ENCODE measurements around the gene C1orf52. TPM values are rescaled to one million over a fixed set of nuclear protein-coding genes. Genes with fewer than 3 reads are reported as not detected.

C1orf52 gene
- total RNA-seq, 1 donor from 2014 or later: 11.1 TPM

GRCh38 chr1:85300140-85300539 is 40.7 kb upstream of the C1orf52 start:
- H3K36me3 ChIP-seq (ENCODE audit: control insufficient read depth, insufficient read depth, low read length): no peaks in the 10 kb centered on the region
- no peaks in the 10 kb centered on the region for H3K27me3 ChIP-seq (ENCODE audit: control insufficient read depth, insufficient read depth, low read length)
- DNase-seq (ENCODE audit: low read depth): no peak
- no peak overlapping the region for H3K4me3 ChIP-seq (ENCODE audit: low read depth, low read length)
- TF ChIP-seq CTCF (IDR thresholded peaks at IDR 0.05; ENCODE audit: insufficient read depth, low read length, severe bottlenecking): no peak
- no peak for FAIRE-seq

- no peak overlapping the region for H3K4me3 ChIP-seq (ENCODE audit: low read depth, low read length)
- FAIRE-seq (peak; percentile 40), DNase-seq (ENCODE audit: low read depth) (peak; percentile 98)
- no peak for TF ChIP-seq CTCF (IDR thresholded peaks at IDR 0.05; ENCODE audit: insufficient read depth, low read length, severe bottlenecking)
- H3K27me3 ChIP-seq (ENCODE audit: control insufficient read depth, insufficient read depth, low read length): no peaks in the 10 kb centered on the region
- no peaks in the 10 kb centered on the region for H3K36me3 ChIP-seq (ENCODE audit: control insufficient read depth, insufficient read depth, low read length)
Observed at GRCh38 chr1:85297855-85298629, 38.6 kb upstream of the C1orf52 start.

- DNase-seq (ENCODE audit: low read depth) (no peak), FAIRE-seq (no peak)
- no peak for TF ChIP-seq CTCF (IDR thresholded peaks at IDR 0.05; ENCODE audit: insufficient read depth, low read length, severe bottlenecking)
- Histone ChIP-seq H3K36me3 (ENCODE audit: control insufficient read depth, insufficient read depth, low read length) (no peaks in the 10 kb centered on the region), H3K4me3 (ENCODE audit: low read depth, low read length) (no peak overlapping the region), H3K27me3 (ENCODE audit: control insufficient read depth, insufficient read depth, low read length) (no peaks in the 10 kb centered on the region)
Observed at GRCh38 chr1:85297538-85297854, 38.0 kb upstream of the C1orf52 start.

- Histone ChIP-seq H3K36me3 (ENCODE audit: control insufficient read depth, insufficient read depth, low read length) (no peaks in the 10 kb centered on the region), H3K27me3 (ENCODE audit: control insufficient read depth, insufficient read depth, low read length) (no peaks in the 10 kb centered on the region), H3K4me3 (ENCODE audit: low read depth, low read length) (no peak overlapping the region)
- no peak for TF ChIP-seq CTCF (IDR thresholded peaks at IDR 0.05; ENCODE audit: insufficient read depth, low read length, severe bottlenecking)
- FAIRE-seq: no peak
- DNase-seq (ENCODE audit: low read depth): peak; percentile 80
Observed at GRCh38 chr1:85296980-85297379, 37.5 kb upstream of the C1orf52 start.

GRCh38 chr1:85295654-85296053 is 36.2 kb upstream of the C1orf52 start:
- Histone ChIP-seq H3K36me3 (ENCODE audit: control insufficient read depth, insufficient read depth, low read length) (no peaks in the 10 kb centered on the region), H3K4me3 (ENCODE audit: low read depth, low read length) (no peak overlapping the region), H3K27me3 (ENCODE audit: control insufficient read depth, insufficient read depth, low read length) (no peaks in the 10 kb centered on the region)
- TF ChIP-seq CTCF (IDR thresholded peaks at IDR 0.05; ENCODE audit: insufficient read depth, low read length, severe bottlenecking): no peak
- FAIRE-seq: no peak
- no peak for DNase-seq (ENCODE audit: low read depth)

GRCh38 chr1:85295006-85295431 is 35.6 kb upstream of the C1orf52 start:
- FAIRE-seq (no peak), DNase-seq (ENCODE audit: low read depth) (peak; percentile 98)
- H3K36me3 ChIP-seq (ENCODE audit: control insufficient read depth, insufficient read depth, low read length): no peaks in the 10 kb centered on the region
- no peaks in the 10 kb centered on the region for H3K27me3 ChIP-seq (ENCODE audit: control insufficient read depth, insufficient read depth, low read length)
- H3K4me3 ChIP-seq (ENCODE audit: low read depth, low read length): no peak overlapping the region
- TF ChIP-seq CTCF (IDR thresholded peaks at IDR 0.05; ENCODE audit: insufficient read depth, low read length, severe bottlenecking): no peak

Measured in bronchial epithelial cell (primary cell).